Skin epidermis (tissue), 12 donors: Measurements from ENCODE around the gene RNMT.
"Not testable (repeated sequence)": the region's sequence is repeated elsewhere in the genome, so short reads cannot be mapped to it uniquely, and the experiment has no call there.

Experiments used
- H3K27ac ChIP-seq, 21 experiments: fragments of 200-600 bp; sonication (generic) in 11 of 21; one replicate each; pipeline ENCODE4 v1.5.0; 2020; ENCODE audit warnings: mild to moderate bottlenecking in 3 of 21, inconsistent platforms in 2 of 21, moderate library complexity in 2 of 21
- H3K4me3 ChIP-seq, 7 experiments: fragments of 200-600 bp; sonication (generic) in 2 of 7; one replicate each; pipeline ENCODE4 v1.5.0; 2020; ENCODE audit warnings: inconsistent platforms in 2 of 7, mild to moderate bottlenecking in 2 of 7, moderate library complexity in 1 of 7

RNMT gene

DNA sequence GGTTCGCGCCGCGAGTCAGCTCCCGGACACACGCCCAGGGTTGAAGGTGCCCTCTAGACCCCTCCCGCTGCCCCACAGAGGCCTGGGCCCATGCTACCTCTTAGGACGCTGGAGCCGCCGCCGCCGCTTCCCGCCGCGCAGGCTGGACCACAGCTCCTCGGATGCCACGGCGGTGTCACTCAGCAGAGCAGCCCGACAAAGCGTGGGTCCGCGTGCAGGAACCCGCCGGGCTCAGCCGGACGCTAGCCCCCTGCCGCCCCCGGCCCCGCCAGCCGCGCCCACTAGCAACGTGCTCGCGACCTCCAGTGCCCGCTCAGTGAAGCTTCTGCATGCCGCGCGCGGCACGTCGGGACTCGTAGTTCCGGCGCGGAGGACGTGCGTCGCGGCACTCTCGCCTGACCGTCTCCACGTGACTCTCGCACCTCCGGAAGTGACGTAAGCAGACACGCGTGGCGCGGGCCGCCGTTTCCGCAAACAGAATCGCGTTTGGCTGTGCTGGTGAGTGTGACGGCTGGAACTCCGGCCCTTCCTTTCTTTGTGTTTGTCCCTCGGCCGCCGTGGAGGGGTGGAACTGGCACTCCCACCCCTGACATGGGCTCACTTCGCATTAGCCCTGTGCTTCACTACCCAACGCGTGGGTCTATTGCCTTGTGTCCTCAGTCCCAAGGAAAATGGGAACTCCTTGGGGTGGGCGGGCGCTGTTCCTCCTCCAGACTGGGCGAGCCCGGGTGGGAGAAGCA lies at the start of gene RNMT, which contains the start of gene FAM210A:
Gene RNMT, plus strand, starts transcription at position 442 of the 740 bp plus-strand sequence. CDS start 4,845 bp downstream, outside the sequence.
Gene FAM210A, minus strand, starts transcription at position 327 of the 740 bp plus-strand sequence. CDS start 44,481 bp downstream, outside the sequence.
- peak within 1 kb of the TSS; percentile 72 to 99 (median 92) for H3K27ac ChIP-seq
- peak within 1 kb of the TSS; percentile 55 to 95 (median 91) for H3K4me3 ChIP-seq

DNA sequence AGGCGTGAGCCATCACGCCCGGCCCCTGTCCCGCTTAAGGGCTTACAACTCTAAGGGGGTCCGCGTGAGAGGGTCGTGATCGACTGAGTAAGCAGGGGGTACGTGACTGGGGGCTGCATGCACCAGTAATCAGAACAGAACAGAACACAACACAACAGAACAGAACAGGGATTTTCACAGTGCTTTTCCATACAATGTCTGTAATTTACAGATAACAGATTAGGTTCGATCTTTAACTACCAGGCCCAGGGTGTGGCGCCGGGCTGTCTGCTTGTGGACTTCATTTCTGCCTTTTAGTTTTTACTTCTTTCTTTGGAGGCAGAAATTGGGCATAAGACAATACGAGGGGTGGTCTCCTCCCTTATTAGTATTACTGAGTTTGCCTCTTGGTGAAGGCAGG lies 49.1 kb upstream of the RNMT start:
- H3K27ac ChIP-seq, H3K4me3 ChIP-seq: not testable (repeated sequence)

DNA sequence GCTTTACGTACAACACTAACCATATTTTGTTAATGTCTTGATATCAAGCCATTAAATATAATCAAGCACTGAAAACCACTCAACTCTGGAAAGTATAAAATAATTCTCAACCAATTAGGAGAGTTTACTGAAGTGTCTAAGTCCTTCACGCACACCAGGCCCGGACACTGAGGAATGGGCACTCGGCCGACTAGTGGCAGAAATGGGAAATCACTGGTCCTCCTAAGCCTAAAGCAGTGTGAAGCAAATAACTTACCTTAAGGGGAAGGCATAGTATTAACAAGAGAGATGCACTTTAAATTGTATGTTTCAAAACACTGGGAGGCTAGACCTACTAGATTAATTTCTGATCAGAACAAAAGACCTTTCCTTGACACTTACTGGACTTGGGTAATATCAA lies 45.9 kb upstream of the RNMT start:
- Histone ChIP-seq H3K27ac (no peak overlapping the region), H3K4me3 (no peak overlapping the region)

DNA sequence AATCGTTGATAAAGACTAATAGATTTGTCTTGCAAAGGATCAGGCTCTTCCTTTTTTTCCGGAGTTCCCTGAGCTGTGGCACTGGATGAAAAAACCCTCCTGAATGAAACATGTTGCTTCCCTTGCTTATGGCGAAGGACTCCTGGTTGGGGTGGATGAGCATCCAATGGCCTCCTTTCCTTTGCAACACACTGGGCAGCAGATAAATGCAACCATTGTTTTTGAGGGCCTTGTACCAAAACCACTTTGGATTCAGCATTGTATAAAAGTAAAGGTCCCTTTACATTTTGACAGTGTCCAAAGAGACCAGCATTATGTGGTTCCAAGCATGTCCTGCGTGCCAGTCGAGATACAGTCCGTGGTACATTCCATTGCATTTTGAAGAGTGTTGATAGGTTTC lies 44.8 kb upstream of the RNMT start:
- no peak overlapping the region for H3K27ac ChIP-seq
- no peak overlapping the region for H3K4me3 ChIP-seq

DNA sequence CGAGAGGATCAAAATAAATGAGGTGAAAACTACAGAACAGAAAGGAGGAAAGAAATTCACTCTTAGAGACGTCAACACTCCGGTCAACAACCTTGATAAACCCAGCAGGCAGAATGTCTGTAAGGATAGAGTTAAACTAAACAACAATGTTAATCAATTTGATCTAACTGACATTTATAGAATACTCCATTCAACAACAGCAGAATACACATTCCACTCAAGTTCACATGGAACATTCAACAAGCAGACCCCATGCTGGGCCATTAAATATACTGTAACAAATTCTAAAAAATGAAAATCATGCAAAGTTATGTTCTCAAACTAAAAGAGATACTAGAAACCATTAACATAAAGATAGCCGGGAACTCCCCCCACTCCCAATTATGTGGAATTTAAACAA lies 41.9 kb upstream of the RNMT start:
- H3K27ac ChIP-seq = no peak overlapping the region
- H3K4me3 ChIP-seq = no peak overlapping the region

DNA sequence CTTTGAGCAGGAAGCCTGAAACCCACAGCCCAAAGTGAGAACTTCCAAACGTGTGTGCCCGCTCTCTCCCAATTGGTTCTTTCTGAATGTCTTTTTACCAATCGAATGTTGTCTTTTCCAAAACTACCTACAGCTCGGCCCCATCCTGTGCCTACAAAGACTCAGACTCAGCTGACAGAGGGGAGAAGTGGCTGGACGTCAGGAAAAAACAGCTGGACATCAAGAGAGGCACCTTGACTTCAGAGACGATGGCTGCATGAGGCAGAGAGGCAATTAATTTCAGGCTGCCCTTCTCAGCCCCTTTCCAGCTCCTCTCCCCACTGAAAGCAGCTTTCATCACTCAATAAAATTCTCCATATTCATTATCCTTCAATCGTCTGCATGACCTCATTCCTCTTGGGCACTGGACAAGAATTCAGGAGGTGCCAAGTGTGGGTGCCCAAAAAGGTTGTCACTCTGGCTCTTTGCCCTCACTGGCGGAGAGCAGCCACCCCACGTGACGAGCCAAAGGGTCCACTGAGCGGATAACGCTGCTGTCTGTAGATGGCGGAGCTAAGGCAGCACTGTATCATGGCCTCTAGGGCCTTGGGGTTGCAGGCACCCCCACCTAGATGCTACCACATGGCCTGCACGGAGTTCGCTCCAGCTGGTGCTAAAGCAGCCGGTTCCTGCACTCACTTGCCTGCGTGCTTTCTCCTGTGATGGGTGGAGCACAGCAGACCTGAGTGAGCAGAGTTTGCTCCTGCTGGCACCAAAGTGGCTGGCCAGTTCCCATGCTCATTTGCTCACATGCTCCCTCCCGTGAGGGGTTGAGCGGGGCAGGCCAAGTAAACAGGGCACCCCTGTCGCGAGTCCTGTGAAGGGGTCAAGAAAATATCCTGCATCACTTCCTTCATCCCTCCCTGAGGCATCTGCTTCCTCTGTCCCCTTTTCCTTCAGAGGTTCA lies 38.0 kb upstream of the RNMT start:
- Histone ChIP-seq H3K4me3 (no peak overlapping the region), H3K27ac (no peak overlapping the region)

DNA sequence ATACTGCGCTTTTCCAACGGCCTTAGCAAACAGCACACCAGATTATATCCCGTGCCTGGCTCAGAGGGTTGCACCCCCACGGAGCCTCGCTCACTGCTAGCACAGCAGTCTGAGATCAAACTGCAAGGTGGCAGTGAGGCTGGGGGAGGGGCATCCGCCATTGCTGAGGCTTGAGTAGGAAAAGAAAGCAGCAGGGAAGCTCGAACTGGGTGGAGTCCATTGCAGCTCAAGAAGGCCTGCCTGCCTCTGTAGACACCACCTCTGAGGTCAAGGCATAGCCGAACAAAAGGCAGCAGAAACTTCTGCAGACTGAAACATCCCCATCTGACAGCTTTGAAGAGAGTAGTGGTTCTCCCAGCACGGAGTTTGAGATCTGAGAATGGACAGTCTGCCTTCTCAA lies 36.4 kb upstream of the RNMT start:
- H3K27ac ChIP-seq, H3K4me3 ChIP-seq: not testable (repeated sequence)

DNA sequence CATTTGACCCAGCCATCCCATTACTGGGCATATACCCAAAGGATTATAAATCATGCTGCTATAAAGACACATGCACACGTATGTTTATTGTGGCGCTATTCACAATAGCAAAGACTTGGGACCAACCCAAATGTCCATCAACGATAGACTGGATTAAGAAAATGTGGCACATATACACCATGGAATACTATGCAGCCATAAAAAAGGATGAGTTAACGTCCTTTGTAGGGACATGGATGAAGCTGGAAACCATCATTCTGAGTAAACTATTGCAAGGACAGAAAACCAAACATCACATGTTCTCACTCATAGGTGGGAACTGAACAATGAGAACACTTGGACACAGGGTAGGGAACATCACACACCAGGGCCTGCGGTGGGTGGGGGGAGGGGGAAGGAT lies 31.1 kb upstream of the RNMT start:
- H3K27ac ChIP-seq, H3K4me3 ChIP-seq: not testable (repeated sequence)

DNA sequence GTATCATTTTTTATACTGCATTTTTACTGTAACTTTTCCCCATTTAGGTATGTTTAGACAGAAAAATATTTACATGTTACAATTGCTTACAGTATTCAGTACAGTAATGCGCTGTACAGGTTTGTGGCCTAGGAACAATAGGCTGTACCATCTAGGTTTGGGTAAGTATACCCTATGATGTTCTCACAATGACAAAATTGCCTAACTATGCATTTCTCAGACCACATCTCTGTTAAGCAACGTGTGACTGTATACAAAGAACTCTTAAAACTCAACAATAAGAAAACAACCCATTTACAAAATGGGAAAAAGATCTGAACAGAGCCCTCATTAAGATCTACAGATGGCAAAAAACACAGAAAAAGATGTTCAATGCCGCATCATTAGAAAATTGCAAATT lies 29.5 kb upstream of the RNMT start:
- no peak overlapping the region for H3K4me3 ChIP-seq

DNA sequence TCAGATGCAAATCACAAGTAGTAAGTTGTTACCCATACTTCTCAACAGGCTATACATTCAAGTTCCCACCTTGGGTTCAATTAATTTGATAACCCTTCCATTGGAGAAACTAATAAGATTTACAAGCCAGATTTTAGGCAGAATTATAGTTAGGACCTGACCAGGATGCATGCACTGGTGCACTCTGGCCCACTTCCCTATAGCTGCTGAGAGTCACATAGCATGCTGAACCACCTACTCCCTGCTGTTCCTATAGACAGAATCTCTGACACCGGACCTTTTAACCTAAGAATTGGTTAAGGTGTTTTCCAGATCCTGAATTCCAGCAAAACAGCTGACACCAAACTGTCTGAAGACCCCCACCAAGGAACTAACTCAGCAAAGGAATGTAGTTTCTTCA lies 26.3 kb upstream of the RNMT start:
- Histone ChIP-seq H3K27ac (no peak overlapping the region), H3K4me3 (no peak overlapping the region)

More for the DNA sequence above, 29.5 kb upstream of the RNMT start:
- H3K27ac ChIP-seq = no peak overlapping the region

DNA sequence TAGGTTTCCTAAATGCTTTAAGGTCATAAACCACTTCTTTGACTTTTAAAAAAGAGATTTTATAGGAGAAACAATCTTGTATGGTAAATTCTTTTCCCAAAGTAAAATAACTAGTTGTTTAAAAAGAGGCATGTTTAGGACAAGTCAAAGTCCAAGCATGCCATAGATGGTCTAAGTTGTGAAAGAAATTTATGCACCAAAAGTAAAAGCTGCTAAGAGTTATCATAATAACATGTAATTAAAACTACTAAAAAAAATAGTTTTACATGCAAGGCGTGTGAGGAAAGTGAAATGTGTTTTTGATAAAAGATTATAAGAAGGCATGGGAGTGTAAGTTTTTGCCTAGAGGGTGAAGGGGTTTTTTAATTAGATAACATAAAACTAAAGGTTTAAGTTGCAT lies 22.6 kb upstream of the RNMT start:
- H3K27ac ChIP-seq = no peak overlapping the region
- no peak overlapping the region for H3K4me3 ChIP-seq

DNA sequence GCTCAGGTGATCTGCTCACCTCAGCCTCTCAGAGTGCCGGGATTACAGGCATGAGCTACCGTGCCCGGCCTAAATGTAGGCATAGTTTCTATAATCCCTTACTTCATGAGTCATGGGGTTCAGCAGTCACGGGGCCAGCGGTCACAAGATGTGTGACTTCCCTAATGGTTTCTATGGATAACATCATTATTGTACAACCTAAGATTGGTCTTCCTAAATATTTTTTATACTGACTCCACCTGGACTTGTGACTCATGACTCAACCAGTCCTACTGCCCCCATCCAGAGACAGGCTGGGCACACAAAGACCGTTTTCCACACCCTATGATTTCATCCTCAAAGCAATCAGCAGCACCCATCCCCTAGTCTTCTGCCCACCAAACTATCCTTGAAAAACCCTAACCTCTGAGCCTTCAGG lies 16.1 kb upstream of the RNMT start:
- Histone ChIP-seq H3K27ac (peak overlapping the region in 1 of 21 experiments; percentile 9), H3K4me3 (no peak overlapping the region)

DNA sequence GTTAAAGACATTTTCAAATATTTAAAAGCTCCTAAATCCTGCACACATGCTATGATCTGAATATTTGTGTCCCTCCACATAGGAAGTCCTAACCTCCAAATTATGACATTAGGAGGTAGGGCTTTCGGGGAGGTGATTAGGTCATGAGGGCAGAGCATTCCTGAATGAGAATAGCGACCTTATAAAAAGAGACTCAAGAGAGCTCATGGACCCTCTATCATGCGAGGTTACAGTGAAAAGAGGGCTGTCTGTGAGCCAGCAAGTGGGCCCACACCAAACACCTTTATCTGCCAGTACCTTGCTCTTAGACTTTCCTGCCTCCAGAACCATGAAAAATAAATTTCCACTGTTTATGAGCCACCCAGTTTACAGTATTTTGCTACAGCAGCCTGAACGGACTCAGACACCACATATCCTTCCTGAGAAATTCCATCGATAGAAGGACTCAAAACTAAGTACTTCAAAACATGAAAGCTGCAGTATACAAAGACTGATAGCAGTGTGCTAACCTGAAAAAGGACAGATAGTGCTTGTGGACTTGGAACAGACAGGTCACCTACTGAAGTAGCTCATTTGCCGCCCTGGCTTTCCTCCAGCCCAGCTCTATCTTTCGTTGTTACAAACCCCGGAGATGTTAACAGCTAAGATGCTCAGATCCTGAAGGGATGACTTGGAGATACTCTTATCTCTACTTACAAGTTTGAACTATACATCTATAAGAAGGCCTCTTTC lies 13.9 kb upstream of the RNMT start:
- no peak overlapping the region for H3K4me3 ChIP-seq
- H3K27ac ChIP-seq = no peak overlapping the region

DNA sequence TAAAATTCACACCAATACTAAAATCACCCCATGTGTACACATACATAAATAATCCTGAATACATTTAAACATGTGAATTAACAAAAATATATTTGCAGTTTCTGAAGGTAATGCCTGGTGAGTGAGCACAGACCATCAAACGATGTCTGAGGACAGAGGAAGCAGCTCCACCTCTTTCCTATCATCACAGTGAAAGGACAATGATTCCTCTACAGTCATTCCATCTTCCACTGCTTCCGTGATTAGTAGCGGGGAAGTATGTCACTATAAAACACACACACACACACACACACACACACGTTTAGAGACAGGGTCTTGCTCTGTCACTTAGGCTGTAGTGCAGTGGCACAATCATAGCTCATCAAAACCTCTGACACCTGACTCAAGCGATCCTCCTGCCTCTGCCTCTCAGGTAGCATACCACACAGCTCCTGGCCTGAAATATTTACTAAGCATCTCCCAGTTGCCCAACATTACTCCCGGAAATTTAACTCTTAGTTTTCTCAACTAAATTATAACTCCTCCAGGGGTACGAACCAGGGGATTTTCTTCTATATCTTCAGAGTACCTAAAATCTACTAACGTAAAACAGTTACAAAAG lies 12.9 kb upstream of the RNMT start:
- Histone ChIP-seq H3K27ac (no peak overlapping the region), H3K4me3 (no peak overlapping the region)

DNA sequence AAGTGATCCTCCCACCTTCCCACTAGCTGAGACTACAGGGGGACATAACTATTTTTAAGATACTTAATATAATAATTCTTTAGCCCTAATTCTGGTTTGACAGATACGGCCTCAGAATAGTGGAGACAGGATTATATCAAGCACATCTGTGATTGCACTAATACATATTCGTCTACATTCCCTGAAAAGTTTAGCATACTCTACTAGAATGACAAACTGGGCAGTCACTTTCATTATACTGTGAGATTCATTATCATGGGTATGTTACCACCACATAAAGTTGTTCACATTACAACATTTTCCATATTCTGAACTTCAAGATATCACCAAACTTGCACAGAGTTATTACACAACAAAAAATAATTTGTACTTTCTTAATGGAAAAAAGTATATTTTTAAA lies 11.1 kb upstream of the RNMT start:
- Histone ChIP-seq H3K27ac (no peak overlapping the region), H3K4me3 (no peak overlapping the region)

DNA sequence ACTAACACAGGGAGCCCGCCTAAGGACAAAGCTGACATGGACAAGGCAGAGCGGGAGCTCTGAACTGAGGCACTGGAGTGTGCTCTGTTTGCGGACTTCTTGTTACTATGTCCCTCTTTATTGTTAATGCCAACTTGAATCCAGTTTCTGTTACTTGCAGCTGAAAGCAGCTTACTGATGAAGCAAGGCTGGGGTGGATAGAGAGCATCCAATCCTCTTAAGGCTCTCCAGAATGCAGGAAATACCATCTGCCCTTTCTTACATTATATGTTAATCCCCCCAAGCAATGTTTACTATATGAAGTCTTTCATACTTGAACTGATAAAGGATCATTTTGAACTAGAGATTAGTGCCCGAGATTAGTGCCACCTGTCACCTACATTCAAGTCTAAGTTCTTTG lies 9.6 kb upstream of the RNMT start:
- Histone ChIP-seq H3K27ac (no peak overlapping the region), H3K4me3 (no peak overlapping the region)

DNA sequence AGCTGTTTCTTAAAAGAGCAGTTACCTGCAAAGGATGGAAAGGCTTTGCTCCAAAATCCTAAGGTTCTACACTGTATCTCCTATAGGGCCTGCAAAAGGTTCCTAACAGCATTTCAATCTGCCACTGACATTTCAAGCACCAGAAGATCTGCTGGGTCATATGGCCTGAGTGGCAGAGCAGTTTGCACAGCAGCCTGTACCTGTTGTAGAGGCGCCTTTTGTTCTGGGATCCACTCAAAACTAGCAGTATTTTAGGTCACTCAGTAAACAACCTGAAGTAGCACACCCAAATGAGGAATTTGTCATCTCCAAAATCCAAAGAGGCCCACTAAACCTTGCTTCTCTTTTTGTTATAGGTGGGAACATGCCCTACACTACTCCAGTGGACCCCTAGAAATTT lies 6.3 kb upstream of the RNMT start:
- H3K27ac ChIP-seq = no peak overlapping the region

DNA sequence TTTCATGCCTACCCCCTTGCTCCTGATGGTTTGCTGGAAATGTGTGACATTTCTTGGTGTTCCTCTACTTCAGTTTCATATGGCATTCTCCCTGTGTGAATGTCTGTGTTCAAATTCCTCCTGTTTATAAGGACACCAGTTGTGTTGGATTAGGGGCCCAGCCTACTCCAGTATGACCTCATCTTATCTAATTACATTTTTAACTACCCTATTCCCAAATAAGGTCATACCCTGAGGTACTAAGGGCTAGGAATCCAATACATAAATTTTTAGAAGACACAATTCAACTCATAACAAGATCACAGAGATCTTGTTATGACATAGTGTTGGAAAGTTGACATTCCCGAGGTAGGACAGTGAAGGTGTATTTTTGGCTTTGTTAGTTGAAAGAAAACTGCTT lies 5.6 kb upstream of the RNMT start:
- Histone ChIP-seq H3K27ac (no peak overlapping the region), H3K4me3 (no peak overlapping the region)

More for the DNA sequence above, 6.3 kb upstream of the RNMT start:
- H3K4me3 ChIP-seq = no peak overlapping the region

DNA sequence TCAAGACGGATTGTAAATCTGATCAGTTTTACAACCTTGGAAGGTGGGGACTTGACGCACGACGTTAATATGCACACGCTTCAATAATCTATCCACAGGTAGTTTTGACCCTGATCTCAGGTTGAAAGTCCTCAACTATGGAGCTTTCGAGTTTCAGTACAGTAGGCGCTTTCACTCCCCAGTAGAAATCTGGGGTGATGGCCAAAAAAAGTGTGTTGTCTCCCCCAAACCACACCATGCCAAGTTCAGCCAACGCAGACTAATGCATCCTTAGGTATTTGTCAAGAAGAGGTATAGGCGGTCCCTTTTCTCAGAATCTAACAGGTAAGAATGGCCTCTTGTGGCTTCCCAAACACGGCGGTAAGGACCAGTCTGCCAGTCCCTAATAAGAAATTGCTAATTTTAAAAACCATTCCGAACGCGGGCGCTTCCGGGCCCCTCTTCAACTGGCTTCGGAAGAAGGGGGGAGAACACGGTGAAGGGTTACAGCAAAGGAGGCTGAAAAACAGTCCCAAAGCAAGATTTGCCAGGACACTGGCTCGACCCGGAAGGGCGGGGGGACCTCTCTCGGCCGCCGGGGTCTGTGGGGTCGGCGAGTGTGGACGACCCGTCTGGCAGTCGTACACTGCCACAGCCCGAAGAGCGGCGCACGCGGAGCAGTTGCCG lies 774 bp upstream of the RNMT start:
- Histone ChIP-seq H3K27ac (peak overlapping the region; percentile 5 to 99 (median 92)), H3K4me3 (peak overlapping the region; percentile 55 to 95 (median 91))
